Type B pancreatic cell (in vitro differentiated cells): Measurements from ENCODE around the gene PIEZO2. TPM values are rescaled to one million over a fixed set of nuclear protein-coding genes. Genes with fewer than 3 reads are reported as not detected.

Experiments
- DNase-seq: peaks from one replicate; pipeline ENCODE4 v3.0.0; 2021; ENCODE audit warnings: mixed read lengths; ENCODE audit not compliant: unreplicated experiment; ENCODE audit errors: extremely low spot score
- H3K27ac Mint-ChIP-seq: 2 replicates; pipeline ENCODE4 v1.8.0; 2021; ENCODE audit warnings: mild to moderate bottlenecking, mixed read lengths
- H3K27me3 Mint-ChIP-seq: 2 replicates; pipeline ENCODE4 v1.8.0; 2021; ENCODE audit warnings: mixed read lengths
- H3K36me3 Mint-ChIP-seq: 2 replicates; pipeline ENCODE4 v1.8.0; 2021; ENCODE audit warnings: mixed read lengths
- H3K4me1 Mint-ChIP-seq: one replicate; pipeline ENCODE4 v1.8.0; 2021; ENCODE audit warnings: mixed read lengths; ENCODE audit not compliant: unreplicated experiment
- H3K4me3 Mint-ChIP-seq: 2 replicates; pipeline ENCODE4 v1.8.0; 2021; ENCODE audit warnings: mild to moderate bottlenecking, mixed read lengths
- H3K9me3 Mint-ChIP-seq: 2 replicates; pipeline ENCODE4 v1.8.0; 2021; ENCODE audit warnings: mixed read lengths
- total RNA-seq: library from RNA; stranded (reverse); gene quantifications from 2 replicates; pipeline ENCODE4 v1.2.1, GENCODE V29; 2021; ENCODE audit warnings: low replicate concordance
- TF ChIP-seq, protein P1 (sequence below): fragments of 200-600 bp; sonication (generic); conservative IDR thresholded peaks from 2 replicates; pipeline ENCODE4 v1.5.0; 2021; ENCODE audit warnings: antibody characterized with exemption, mild to moderate bottlenecking

The PIEZO2 gene
- total RNA-seq, 1 donor from 2014 or later = 38.8 TPM

DNA sequence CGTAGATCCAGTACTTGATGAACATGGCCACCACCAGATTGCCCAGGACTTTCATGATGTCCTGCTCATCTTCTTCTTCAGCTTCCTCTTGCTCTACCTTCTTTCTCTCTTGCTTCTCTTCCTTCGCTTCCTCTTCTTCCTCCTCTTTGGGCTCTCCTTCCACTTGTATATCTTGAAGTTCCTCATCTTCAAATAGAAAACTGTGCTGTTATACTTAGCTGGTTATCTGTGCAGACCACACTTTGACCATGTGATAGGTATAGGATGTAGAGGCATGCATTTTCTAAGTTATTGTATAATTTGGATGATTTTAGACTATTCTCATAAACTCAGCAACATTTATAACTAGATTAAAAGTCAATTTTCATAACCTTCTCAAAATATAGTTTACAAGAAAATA is 360.2 kb downstream of the PIEZO2 start:
- no peaks in the 10 kb centered on the region for H3K9me3 Mint-ChIP-seq
- H3K4me1 Mint-ChIP-seq = no peaks in the 10 kb centered on the region
- no peaks in the 10 kb centered on the region for H3K27me3 Mint-ChIP-seq
- no peak overlapping the region for H3K27ac Mint-ChIP-seq
- no peak for DNase-seq
- H3K36me3 Mint-ChIP-seq = peaks cover 14% of the 10 kb centered on the region
- H3K4me3 Mint-ChIP-seq = no peak overlapping the region
- TF ChIP-seq, protein P1, sequence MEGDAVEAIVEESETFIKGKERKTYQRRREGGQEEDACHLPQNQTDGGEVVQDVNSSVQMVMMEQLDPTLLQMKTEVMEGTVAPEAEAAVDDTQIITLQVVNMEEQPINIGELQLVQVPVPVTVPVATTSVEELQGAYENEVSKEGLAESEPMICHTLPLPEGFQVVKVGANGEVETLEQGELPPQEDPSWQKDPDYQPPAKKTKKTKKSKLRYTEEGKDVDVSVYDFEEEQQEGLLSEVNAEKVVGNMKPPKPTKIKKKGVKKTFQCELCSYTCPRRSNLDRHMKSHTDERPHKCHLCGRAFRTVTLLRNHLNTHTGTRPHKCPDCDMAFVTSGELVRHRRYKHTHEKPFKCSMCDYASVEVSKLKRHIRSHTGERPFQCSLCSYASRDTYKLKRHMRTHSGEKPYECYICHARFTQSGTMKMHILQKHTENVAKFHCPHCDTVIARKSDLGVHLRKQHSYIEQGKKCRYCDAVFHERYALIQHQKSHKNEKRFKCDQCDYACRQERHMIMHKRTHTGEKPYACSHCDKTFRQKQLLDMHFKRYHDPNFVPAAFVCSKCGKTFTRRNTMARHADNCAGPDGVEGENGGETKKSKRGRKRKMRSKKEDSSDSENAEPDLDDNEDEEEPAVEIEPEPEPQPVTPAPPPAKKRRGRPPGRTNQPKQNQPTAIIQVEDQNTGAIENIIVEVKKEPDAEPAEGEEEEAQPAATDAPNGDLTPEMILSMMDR = no peak

DNA sequence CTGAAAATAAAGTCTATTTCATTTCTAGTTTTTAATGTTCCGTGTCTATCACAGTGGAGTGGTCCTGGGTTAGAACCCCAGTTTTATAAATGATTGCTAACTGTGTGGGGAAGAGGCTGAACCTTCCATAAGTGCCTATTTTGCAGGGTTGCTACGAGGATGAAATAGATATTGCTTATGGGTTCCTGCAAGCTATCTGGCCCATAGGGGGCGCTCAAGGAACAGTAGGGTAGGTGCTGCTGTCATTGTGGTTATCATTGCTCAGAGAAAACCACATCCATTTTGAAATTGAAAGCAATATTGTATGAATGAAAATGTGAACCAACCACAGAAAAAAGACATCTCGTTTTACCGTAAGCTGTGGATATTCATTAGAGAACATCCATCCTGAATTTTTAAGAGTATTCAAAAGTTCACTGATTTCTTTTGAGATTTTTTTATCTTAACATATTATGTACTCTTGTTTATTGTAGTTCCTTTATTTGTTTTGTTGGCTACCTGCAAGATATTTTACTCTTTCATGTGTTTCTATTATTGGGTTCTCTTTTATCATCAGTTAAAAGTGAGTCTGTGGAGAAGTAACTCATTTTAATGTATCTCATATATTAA is 362.0 kb downstream of the PIEZO2 start:
- TF ChIP-seq, protein P1 = peak; percentile 87
- no peak for DNase-seq
- Mint-ChIP-seq H3K27ac (no peak overlapping the region), H3K36me3 (peaks cover 8% of the 10 kb centered on the region), H3K9me3 (no peaks in the 10 kb centered on the region), H3K4me3 (no peak overlapping the region), H3K27me3 (no peaks in the 10 kb centered on the region), H3K4me1 (no peaks in the 10 kb centered on the region)

- no peak overlapping the region for H3K27ac Mint-ChIP-seq
- no peak overlapping the region for H3K4me3 Mint-ChIP-seq
- no peak for DNase-seq
- peaks cover 8% of the 10 kb centered on the region for H3K36me3 Mint-ChIP-seq
- TF ChIP-seq, protein P1 = no peak
- no peaks in the 10 kb centered on the region for H3K27me3 Mint-ChIP-seq
- no peaks in the 10 kb centered on the region for H3K4me1 Mint-ChIP-seq
- no peaks in the 10 kb centered on the region for H3K9me3 Mint-ChIP-seq
Observed at GRCh38 chr18:10785798-10786197, 363.6 kb downstream of the PIEZO2 start.

DNA sequence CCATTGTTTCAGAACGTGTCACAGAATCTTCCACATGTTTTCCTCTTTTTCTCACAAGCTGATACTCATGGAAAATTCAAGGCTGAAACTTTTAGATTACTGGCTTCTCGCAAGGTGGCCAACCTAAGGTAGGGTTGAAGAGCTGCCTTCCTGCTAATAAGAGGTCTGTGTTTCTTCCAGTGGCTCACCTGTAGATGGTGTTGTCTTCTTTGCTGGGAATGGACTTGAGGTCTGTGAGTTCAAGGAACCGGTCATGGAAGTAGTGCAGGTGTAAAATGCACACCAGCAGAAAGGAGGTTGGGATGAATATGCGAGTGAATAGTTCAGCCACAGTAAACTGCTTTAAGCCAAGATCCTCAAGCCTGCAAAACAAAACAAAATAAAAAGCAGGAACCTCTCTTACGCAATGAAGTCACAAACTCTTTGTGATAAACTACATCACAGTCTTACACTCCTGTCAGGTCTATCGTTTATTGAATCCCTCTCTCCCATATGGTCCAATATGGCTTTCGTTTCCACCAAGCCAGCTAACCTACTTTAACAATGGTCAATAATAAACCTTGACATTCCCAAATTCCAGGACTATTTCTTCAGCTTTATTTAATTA is 364.7 kb downstream of the PIEZO2 start:
- Mint-ChIP-seq H3K4me1 (no peaks in the 10 kb centered on the region), H3K4me3 (no peak overlapping the region), H3K27me3 (no peaks in the 10 kb centered on the region), H3K27ac (no peak overlapping the region), H3K36me3 (peaks cover 13% of the 10 kb centered on the region), H3K9me3 (no peaks in the 10 kb centered on the region)
- DNase-seq = no peak
- TF ChIP-seq, protein P1 = no peak

- Mint-ChIP-seq H3K27me3 (no peaks in the 10 kb centered on the region), H3K36me3 (peaks cover 16% of the 10 kb centered on the region), H3K27ac (no peak overlapping the region), H3K4me3 (no peak overlapping the region), H3K4me1 (no peaks in the 10 kb centered on the region), H3K9me3 (no peaks in the 10 kb centered on the region)
- DNase-seq = no peak
- TF ChIP-seq, protein P1 = no peak
Observed at GRCh38 chr18:10783941-10784340, 365.4 kb downstream of the PIEZO2 start.
